Measurements from ENCODE around the gene NPTX1. TPM values are rescaled to one million over a fixed set of nuclear protein-coding genes. Genes with fewer than 3 reads are reported as not detected.

The NPTX1 gene
- polyA plus RNA-seq, 3 donors, result 1.1 to 1.4 (median 1.4) TPM

- DNase-seq, result no peak
Observed at GRCh38 chr17:80446645-80447405, 29.6 kb downstream of the NPTX1 start.

DNA sequence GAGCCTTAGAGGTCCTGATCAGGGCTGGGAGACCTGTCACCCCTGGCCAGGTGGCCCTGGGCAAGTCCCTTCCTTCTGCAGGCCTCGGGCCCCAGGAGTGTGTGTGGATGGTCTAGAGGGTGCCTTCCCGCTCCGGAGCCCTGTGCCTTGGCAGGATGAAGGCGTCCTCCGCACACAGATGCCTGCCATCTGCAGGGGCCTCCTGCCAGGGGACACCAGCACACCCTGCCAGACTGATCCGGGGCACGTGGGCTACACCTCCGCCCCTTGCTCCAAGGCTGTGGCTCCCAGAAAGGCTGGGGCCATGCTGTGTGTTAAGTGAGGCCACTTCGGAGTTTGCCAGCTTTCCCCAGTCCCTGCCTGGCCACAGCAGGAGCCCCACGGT lies 30.7 kb downstream of the NPTX1 start:
- DNase-seq, result no peak

- DNase-seq, result no peak
Observed at GRCh38 chr17:80445007-80445725, 31.2 kb downstream of the NPTX1 start.

DNA sequence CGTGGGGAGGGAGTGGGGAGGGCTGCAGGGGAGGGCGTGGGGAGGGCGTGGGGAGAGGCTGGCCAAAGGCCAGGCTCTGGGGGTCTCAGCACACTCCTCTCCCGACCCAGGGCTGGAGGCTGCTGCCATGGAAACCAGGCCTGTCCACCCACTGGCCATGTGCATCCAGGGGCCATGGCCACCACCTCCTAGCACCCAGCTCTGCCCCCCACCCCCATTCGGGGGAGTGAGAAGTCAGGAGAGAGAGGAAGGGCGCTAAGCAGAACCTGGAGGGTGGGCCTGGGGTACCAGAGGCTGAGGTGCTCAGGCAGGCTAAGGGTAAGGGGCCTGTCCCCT lies 31.8 kb downstream of the NPTX1 start:
- DNase-seq, result no peak

GRCh38 chr17:80443916-80444643 lies 32.3 kb downstream of the NPTX1 start:
- no peak for DNase-seq

- DNase-seq, result no peak
Observed at GRCh38 chr17:80443498-80443897, 32.9 kb downstream of the NPTX1 start.

GRCh38 chr17:80442764-80443163 lies 33.6 kb downstream of the NPTX1 start:
- no peak for DNase-seq

DNA sequence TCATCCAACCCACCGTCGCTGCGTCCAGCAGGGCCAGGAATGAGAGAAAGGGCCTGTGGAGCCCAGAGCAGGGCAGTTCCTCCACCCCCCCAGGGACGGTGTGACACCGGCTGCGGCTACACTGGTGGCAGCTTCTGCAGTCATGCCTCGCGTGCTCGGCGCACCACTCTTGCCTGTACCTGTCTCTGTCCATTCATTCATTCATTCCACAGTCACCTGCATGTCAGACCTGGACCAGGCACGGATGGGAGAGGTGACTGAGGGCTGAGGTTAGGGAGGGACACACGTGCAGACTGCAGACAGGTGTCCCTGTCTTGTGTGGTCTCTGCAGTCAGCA lies 34.1 kb downstream of the NPTX1 start:
- no peak for DNase-seq

GRCh38 chr17:80441598-80442322 lies 34.6 kb downstream of the NPTX1 start:
- DNase-seq, result no peak

- peak; percentile 81 for DNase-seq
Observed at GRCh38 chr17:80441133-80441578, 35.3 kb downstream of the NPTX1 start.

GRCh38 chr17:80439499-80439898 lies 36.9 kb downstream of the NPTX1 start:
- DNase-seq, result no peak

DNA sequence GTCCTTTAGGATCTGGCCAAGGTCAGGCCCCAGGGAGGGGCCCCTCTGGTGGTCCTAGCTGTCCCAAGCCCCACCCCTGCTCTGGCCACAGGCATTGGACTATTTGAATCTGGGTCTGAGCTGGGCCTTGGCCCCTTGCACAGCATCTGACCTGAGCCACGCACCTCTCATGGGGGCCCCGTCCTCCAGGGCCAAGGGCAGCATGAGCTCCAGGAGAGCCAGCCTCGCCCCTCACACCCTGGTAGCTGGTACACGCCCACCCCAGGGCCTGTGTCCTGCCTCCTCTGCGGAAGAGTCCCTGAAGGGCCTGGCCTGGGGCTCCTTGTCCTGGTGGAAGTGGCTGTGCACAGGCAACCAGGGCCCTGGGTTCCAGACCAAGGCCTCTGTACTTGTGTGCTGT lies 37.6 kb downstream of the NPTX1 start:
- DNase-seq, result no peak

- no peak for DNase-seq
Observed at GRCh38 chr17:80437532-80437931, 38.9 kb downstream of the NPTX1 start.

GRCh38 chr17:80433916-80434666 lies 42.3 kb downstream of the NPTX1 start:
- DNase-seq, result no peak

DNA sequence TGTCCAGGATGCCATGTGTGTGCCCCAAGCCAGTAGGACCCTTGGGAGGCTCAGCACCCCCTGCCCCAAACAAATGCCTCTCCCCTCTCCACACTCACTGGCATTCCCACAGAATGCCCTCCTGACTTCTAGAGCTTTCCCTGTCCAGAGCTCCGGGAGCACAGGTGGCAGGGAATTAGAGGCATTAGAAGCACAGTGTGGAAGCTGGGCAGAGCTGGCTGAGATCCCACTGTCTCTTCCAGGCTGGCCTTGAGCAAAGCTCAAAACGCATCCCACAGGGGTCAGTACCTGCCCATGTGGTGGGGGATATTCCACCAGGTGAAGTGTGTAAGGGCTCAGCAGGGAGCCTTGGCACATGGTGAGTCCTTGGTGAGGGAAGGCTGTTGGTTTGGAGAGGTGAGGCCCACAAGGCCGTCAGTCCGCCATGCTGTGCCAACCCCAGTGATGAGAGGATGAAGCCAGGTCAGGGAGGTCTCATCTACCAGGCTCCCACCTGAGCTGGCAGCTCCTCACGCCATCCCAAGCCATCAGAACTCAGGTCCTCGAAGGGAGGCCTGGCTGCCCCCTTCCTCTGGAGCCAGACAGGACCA lies 43.4 kb downstream of the NPTX1 start:
- no peak for DNase-seq

DNA sequence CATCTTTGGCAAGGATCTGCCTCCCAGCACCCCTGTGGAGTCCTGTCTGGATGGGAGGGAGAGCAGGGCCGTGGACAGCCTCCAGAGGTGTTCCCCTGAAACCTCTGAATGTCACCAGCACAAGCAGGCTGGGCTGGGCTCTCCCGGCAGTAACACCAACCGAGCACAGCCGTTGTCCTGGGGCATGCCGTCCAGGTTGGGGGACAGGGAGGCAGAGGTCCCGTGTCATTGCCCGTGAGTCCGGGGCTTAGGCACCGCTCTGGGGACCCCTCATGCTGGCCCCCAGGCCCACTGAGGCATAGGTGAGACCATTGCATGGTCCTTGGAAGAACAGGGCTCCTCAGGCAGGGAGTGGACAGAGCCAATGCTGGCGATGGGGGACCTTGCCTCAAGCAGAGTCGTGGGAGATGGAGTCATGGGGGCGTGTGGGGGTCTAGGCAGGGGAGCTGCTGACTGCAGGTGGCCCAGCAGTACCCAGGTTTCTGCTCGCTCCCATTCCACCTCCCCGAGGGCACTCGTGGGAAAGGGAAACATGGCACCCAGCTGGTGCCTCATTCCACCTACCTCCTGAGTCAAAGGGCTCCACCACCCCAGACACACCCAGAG lies 44.0 kb downstream of the NPTX1 start:
- no peak for DNase-seq

- no peak for DNase-seq
Observed at GRCh38 chr17:80431246-80432195, 44.9 kb downstream of the NPTX1 start.

GRCh38 chr17:80430446-80431245 lies 45.8 kb downstream of the NPTX1 start:
- no peak for DNase-seq

All from renal pelvis (tissue), 4 donors.